A549 (cell line): ENCODE measurements around the gene CDA. TPM values are rescaled to one million over a fixed set of nuclear protein-coding genes. Genes with fewer than 3 reads are reported as not detected.
A peak's percentile ranks its signal among the peaks of the same experiment; 100 is the strongest.

ENCODE experiments used
- ATAC-seq, 2 experiments: fragments of 200-7000 bp in 1 of 2; fragments of >200 bp in 1 of 2; cut with Nextera tagmentation in 1 of 2; cut with Tn5 transposase in 1 of 2; 3 replicates each; pipeline versions ENCODE4 v1.8.0 to v1.9.1; 2018 to 2020; ENCODE audit warnings: mild to moderate bottlenecking in 1 of 2, moderate library complexity in 1 of 2
- CTCF ChIA-PET: fragments of 300-600 bp; sonication (Branson Sonifier 250); formaldehyde crosslinking; extraction: SDS; loops from one replicate; lab custom pipeline; 2021; ENCODE audit warnings: antibody characterized with exemption, inconsistent platforms; lab: Yijun Ruan, JAX
- POLR2A ChIA-PET: fragments of 350-600 bp; formaldehyde crosslinking; extraction: SDS; loops from one replicate; lab custom pipeline; 2021; ENCODE audit warnings: antibody characterized with exemption, inconsistent platforms; lab: Yijun Ruan, JAX
- DNase-seq, 2 experiments: peaks; one replicate each; pipeline versions ENCODE4 v3.0.0 to v3.0.0-alpha.2; 2011 to 2016; ENCODE audit warnings: low read depth in 1 of 2, low spot score in 1 of 2
- FAIRE-seq: peaks from 2 replicates; lab custom pipeline; 2011; peaks lifted over from hg19 to GRCh38; lab: Jason Lieb, UNC
- H3K27ac ChIP-seq, 2 experiments: fragments of >200 bp; sonication (Bioruptor Twin); formaldehyde crosslinking; 3 replicates each; pipeline ENCODE4 v1.5.1; 2016 to 2017
- H3K4me1 ChIP-seq: fragments of >200 bp; sonication (Bioruptor Twin); formaldehyde crosslinking; 3 replicates; pipeline ENCODE4 v1.6.1; 2016
- H3K4me2 ChIP-seq: fragments of >200 bp; sonication (Bioruptor Twin); formaldehyde crosslinking; 3 replicates; pipeline ENCODE4 v1.6.1; 2016
- H3K4me3 ChIP-seq: fragments of >200 bp; sonication (Bioruptor Twin); formaldehyde crosslinking; 3 replicates; pipeline ENCODE4 v1.5.1; 2016
- H3K9me3 ChIP-seq: fragments of >200 bp; sonication (Bioruptor Twin); formaldehyde crosslinking; 3 replicates; pipeline ENCODE4 v1.6.1; 2016
- EHF ChIP-seq: fragments of 250-450 bp; sonication (Bioruptor Pico); IDR thresholded peaks from 2 replicates; pipeline ENCODE4 v1.5.0; 2020; ENCODE audit warnings: mild to moderate bottlenecking
- ESRRA ChIP-seq: fragments of 150-350 bp; IDR thresholded peaks from 2 replicates; pipeline ENCODE4 v1.6.1; 2014; ENCODE audit warnings: mild to moderate bottlenecking, low read length, borderline replicate concordance
- FOSB ChIP-seq: fragments of 250-450 bp; sonication (Bioruptor Pico); IDR thresholded peaks from 2 replicates; pipeline ENCODE4 v1.5.0; 2020; ENCODE audit warnings: mild to moderate bottlenecking, moderate library complexity
- FOSL2 ChIP-seq, 2 experiments: fragments of 450-650 bp in 1 of 2; fragments of >200 bp in 1 of 2; sonication (Bioruptor Twin) in 1 of 2; formaldehyde crosslinking; IDR thresholded peaks; 2 replicates each; pipeline versions ENCODE4 v1.5.0 to v1.6.1; 2016 to 2020; ENCODE audit warnings: mild to moderate bottlenecking in 1 of 2, moderate library complexity in 1 of 2
- MAFK ChIP-seq: fragments of 450-650 bp; IDR thresholded peaks from 2 replicates; pipeline ENCODE4 v1.6.1; 2014; ENCODE audit not compliant: partially characterized antibody
- MYC ChIP-seq: IDR thresholded peaks from 2 replicates; pipeline ENCODE4 v1.6.1; 2012; ENCODE audit warnings: mild to moderate bottlenecking, inconsistent platforms, low read length, improper control_type of control experiment, borderline replicate concordance
- NPAS2 ChIP-seq: fragments of 250-450 bp; sonication (Bioruptor Pico); IDR thresholded peaks from 2 replicates; pipeline ENCODE4 v1.8.0; 2022; ENCODE audit warnings: mild to moderate bottlenecking, moderate library complexity, borderline replicate concordance
- RAD21 ChIP-seq, 2 experiments: fragments of >200 bp in 1 of 2; sonication (Bioruptor Twin) in 1 of 2; formaldehyde crosslinking in 1 of 2; IDR thresholded peaks in 1 of 2; conservative IDR thresholded peaks in 1 of 2; 2 replicates in 1 of 2; 3 replicates in 1 of 2; pipeline ENCODE4 v1.6.1; 2012 to 2018; ENCODE audit warnings: inconsistent platforms in 1 of 2
- RCOR1 ChIP-seq: fragments of 150-350 bp; IDR thresholded peaks from 2 replicates; pipeline ENCODE4 v1.6.1; 2014; ENCODE audit warnings: antibody characterized with exemption, low read length, low read depth
- RNF2 ChIP-seq: fragments of 200-600 bp; sonication (generic); IDR thresholded peaks from 2 replicates; pipeline ENCODE4 v1.6.1; 2016; ENCODE audit warnings: low read depth, mild to moderate bottlenecking, antibody characterized with exemption, moderate library complexity, borderline replicate concordance
- TP53 ChIP-seq: fragments of 250-450 bp; sonication (Bioruptor Pico); IDR thresholded peaks from 2 replicates; pipeline ENCODE4 v1.5.0; 2021; ENCODE audit warnings: mild to moderate bottlenecking, moderate library complexity
- ZFP36 ChIP-seq: fragments of 450-650 bp; IDR thresholded peaks from 2 replicates; pipeline ENCODE4 v1.6.1; 2014; ENCODE audit warnings: borderline replicate concordance; ENCODE audit not compliant: partially characterized antibody
- WGBS: methylation state at CpG from one replicate; pipeline ENCODE4 v1.1.6; 2017; ENCODE audit errors: missing lambda C conversion rate; 5-methylcytosine and 5-hydroxymethylcytosine counted together
- polyA plus RNA-seq, 4 experiments: library from polyadenylated mRNA; depleted of rRNA in 3 of 4; stranded (reverse); fragments of >200 nt; fragmentation: RNase III in 1 of 4; extraction: RNeasy Plus Mini Kit Qiagen cat#74134 plus additional on column Dnase treatment in 1 of 4; gene quantifications; 2 replicates in 3 of 4; 3 replicates in 1 of 4; pipeline ENCODE4 v1.2.3, GENCODE V29; 2011 to 2017
- TF ChIP-seq, protein P1 (sequence below): IDR thresholded peaks from 2 replicates; pipeline ENCODE4 v1.6.1; 2012
- TF ChIP-seq, protein P2 (sequence below): fragments of 200-600 bp; sonication (generic); IDR thresholded peaks from 2 replicates; pipeline ENCODE4 v1.6.1; 2016; ENCODE audit warnings: antibody characterized with exemption, mild to moderate bottlenecking, moderate library complexity
- TF ChIP-seq, protein P3 (sequence below): IDR thresholded peaks from 2 replicates; pipeline ENCODE4 v1.6.1; 2012
- TF ChIP-seq, protein P4 (sequence below): fragments of 150-350 bp; IDR thresholded peaks from 2 replicates; pipeline ENCODE4 v1.6.1; 2014; ENCODE audit warnings: low read depth, mild to moderate bottlenecking, low read length
- TF ChIP-seq, protein P5 (sequence below): IDR thresholded peaks from 2 replicates; pipeline ENCODE4 v1.6.1; 2012; ENCODE audit warnings: low read depth, borderline replicate concordance
- TF ChIP-seq, protein P6 (sequence below): fragments of 450-650 bp; IDR thresholded peaks from 2 replicates; pipeline ENCODE4 v1.6.1; 2014; ENCODE audit warnings: antibody characterized with exemption

The CDA gene
- polyA plus RNA-seq, 2 of the 4 experiments (the other 2 are of a cell fraction): 11.2 to 44.6 TPM

DNA sequence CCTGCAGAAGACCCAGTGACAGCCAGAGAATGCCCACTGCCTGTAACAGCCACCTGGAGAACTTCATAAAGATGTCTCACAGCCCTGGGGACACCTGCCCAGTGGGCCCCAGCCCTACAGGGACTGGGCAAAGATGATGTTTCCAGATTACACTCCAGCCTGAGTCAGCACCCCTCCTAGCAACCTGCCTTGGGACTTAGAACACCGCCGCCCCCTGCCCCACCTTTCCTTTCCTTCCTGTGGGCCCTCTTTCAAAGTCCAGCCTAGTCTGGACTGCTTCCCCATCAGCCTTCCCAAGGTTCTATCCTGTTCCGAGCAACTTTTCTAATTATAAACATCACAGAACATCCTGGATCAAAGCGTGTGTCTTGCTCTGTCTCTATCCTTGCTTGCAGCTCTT, 29.7 kb downstream of the CDA start (continued):
- TF ChIP-seq, protein P1, sequence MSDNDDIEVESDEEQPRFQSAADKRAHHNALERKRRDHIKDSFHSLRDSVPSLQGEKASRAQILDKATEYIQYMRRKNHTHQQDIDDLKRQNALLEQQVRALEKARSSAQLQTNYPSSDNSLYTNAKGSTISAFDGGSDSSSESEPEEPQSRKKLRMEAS: no peak
- TF ChIP-seq MAFK: no peak

DNA sequence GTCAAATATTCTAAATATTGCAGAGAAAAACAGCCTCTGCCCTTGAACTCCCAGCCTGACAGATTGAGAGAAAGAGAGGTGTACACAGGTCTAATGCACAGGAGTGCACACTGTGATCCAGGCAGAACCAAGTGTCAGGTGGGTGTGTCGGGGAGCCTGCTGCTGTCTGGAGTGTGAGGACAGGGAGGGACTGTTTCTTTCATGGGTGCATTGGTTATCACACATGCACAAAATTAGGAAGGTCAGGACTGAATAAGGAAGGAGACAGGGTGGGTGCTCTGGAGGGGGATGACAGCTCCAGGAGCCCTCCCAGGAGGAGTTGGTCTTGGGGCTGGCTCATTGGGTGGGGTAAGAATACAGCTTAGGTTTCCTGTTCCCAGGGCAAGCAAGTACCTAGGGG, 31.1 kb downstream of the CDA start:
- Histone ChIP-seq H3K9me3 (no peaks in the 10 kb centered on the region), H3K4me2 (no peak overlapping the region), H3K4me1 (peaks cover 8% of the 10 kb centered on the region; the same call in 2 of the 3 replicates), H3K4me3 (no peak overlapping the region), H3K27ac (peak overlapping the region in 1 of 2 experiments; percentile 26; a peak in 1 of 6 replicates)
- TF ChIP-seq RNF2 (no peak), ZFP36 (no peak), NPAS2 (CRISPR knock-in tag) (no peak), MYC (no peak), EHF (CRISPR knock-in tag) (no peak), RAD21 (conservative IDR thresholded peaks at IDR 0.05 in 1 of 2, IDR thresholded peaks at IDR 0.05 in 1 of 2) (no peak)
- TF ChIP-seq, protein P2, sequence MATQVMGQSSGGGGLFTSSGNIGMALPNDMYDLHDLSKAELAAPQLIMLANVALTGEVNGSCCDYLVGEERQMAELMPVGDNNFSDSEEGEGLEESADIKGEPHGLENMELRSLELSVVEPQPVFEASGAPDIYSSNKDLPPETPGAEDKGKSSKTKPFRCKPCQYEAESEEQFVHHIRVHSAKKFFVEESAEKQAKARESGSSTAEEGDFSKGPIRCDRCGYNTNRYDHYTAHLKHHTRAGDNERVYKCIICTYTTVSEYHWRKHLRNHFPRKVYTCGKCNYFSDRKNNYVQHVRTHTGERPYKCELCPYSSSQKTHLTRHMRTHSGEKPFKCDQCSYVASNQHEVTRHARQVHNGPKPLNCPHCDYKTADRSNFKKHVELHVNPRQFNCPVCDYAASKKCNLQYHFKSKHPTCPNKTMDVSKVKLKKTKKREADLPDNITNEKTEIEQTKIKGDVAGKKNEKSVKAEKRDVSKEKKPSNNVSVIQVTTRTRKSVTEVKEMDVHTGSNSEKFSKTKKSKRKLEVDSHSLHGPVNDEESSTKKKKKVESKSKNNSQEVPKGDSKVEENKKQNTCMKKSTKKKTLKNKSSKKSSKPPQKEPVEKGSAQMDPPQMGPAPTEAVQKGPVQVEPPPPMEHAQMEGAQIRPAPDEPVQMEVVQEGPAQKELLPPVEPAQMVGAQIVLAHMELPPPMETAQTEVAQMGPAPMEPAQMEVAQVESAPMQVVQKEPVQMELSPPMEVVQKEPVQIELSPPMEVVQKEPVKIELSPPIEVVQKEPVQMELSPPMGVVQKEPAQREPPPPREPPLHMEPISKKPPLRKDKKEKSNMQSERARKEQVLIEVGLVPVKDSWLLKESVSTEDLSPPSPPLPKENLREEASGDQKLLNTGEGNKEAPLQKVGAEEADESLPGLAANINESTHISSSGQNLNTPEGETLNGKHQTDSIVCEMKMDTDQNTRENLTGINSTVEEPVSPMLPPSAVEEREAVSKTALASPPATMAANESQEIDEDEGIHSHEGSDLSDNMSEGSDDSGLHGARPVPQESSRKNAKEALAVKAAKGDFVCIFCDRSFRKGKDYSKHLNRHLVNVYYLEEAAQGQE: no peak
- TF ChIP-seq, protein P3, sequence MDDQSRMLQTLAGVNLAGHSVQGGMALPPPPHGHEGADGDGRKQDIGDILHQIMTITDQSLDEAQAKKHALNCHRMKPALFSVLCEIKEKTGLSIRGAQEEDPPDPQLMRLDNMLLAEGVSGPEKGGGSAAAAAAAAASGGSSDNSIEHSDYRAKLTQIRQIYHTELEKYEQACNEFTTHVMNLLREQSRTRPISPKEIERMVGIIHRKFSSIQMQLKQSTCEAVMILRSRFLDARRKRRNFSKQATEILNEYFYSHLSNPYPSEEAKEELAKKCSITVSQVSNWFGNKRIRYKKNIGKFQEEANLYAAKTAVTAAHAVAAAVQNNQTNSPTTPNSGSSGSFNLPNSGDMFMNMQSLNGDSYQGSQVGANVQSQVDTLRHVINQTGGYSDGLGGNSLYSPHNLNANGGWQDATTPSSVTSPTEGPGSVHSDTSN: no peak
- WGBS: 100% methylated on average over 1 of the region's 1 CpG
- ChIA-PET CTCF (interaction anchor here (7.3 kb wide), 1 partner anchor 12 kb away, joined by 43 read pairs; the partner anchor contains the start of gene PINK1), POLR2A (no interaction called here)
- ATAC-seq (peak in 1 of 2 experiments; percentile 23; a peak in 1 of 6 replicates), DNase-seq (no peak), FAIRE-seq (no peak)

DNA sequence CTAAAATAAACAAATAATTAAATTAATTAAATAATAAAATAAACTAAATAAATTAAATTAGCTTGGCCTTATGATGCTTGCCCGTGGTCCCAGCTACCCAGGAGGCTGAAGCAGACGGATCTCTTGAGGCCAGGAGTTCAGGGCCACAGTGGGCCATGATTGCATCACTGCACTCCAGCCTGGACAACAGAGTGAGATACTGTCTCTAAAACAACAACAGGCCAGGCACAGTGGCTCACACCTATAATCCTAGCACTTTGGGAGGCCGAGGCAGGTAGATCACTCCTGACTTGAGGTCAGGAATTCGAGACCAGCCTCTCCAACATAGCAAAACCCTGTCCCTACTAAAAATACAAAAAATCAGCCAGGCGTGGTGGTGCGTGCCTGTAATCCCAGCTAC, 32.1 kb downstream of the CDA start:
- POLR2A ChIA-PET: no interaction called here
- WGBS: 62% methylated on average over 6 of the region's 6 CpGs

More for the DNA sequence above, 32.1 kb downstream of the CDA start:
- TF ChIP-seq RCOR1: no peak
- TF ChIP-seq, protein P4, sequence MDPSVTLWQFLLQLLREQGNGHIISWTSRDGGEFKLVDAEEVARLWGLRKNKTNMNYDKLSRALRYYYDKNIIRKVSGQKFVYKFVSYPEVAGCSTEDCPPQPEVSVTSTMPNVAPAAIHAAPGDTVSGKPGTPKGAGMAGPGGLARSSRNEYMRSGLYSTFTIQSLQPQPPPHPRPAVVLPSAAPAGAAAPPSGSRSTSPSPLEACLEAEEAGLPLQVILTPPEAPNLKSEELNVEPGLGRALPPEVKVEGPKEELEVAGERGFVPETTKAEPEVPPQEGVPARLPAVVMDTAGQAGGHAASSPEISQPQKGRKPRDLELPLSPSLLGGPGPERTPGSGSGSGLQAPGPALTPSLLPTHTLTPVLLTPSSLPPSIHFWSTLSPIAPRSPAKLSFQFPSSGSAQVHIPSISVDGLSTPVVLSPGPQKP: no peak
- TF ChIP-seq ESRRA: no peak
- TF ChIP-seq TP53 (CRISPR knock-in tag): no peak
- no peak for TF ChIP-seq FOSL2 (IDR thresholded peaks at IDR 0.05)
- no peak for TF ChIP-seq FOSL2 (CRISPR knock-in tag; IDR thresholded peaks at IDR 0.05)
- TF ChIP-seq FOSB (CRISPR knock-in tag): no peak
- TF ChIP-seq, protein P5, sequence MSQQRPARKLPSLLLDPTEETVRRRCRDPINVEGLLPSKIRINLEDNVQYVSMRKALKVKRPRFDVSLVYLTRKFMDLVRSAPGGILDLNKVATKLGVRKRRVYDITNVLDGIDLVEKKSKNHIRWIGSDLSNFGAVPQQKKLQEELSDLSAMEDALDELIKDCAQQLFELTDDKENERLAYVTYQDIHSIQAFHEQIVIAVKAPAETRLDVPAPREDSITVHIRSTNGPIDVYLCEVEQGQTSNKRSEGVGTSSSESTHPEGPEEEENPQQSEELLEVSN: no peak
- TF ChIP-seq, protein P6, sequence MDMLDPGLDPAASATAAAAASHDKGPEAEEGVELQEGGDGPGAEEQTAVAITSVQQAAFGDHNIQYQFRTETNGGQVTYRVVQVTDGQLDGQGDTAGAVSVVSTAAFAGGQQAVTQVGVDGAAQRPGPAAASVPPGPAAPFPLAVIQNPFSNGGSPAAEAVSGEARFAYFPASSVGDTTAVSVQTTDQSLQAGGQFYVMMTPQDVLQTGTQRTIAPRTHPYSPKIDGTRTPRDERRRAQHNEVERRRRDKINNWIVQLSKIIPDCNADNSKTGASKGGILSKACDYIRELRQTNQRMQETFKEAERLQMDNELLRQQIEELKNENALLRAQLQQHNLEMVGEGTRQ: no peak
- ATAC-seq: no peak
- Histone ChIP-seq H3K4me1 (peaks cover 2% of the 10 kb centered on the region; the same call in 1 of the 3 replicates), H3K9me3 (no peaks in the 10 kb centered on the region), H3K27ac (no peak overlapping the region), H3K4me3 (no peak overlapping the region), H3K4me2 (no peak overlapping the region)
- CTCF ChIA-PET: interaction anchor here (0.7 to 7.3 kb wide), 2 partner anchors 11 to 46 kb away, joined by 3 to 43 read pairs; partner anchors contain the start of gene PINK1
- DNase-seq: no peak
- FAIRE-seq: no peak
